Superior temporal gyrus (tissue), 1 donor: Measurements from ENCODE around the gene GASK1A.
"Not testable (repeated sequence)": the region's sequence is repeated elsewhere in the genome, so short reads cannot be mapped to it uniquely, and the experiment has no call there.

Source experiments
- DNase-seq: peaks from one replicate; pipeline ENCODE4 v3.0.0-alpha.2; 2016; ENCODE audit errors: extremely low spot score

The GASK1A gene

DNA sequence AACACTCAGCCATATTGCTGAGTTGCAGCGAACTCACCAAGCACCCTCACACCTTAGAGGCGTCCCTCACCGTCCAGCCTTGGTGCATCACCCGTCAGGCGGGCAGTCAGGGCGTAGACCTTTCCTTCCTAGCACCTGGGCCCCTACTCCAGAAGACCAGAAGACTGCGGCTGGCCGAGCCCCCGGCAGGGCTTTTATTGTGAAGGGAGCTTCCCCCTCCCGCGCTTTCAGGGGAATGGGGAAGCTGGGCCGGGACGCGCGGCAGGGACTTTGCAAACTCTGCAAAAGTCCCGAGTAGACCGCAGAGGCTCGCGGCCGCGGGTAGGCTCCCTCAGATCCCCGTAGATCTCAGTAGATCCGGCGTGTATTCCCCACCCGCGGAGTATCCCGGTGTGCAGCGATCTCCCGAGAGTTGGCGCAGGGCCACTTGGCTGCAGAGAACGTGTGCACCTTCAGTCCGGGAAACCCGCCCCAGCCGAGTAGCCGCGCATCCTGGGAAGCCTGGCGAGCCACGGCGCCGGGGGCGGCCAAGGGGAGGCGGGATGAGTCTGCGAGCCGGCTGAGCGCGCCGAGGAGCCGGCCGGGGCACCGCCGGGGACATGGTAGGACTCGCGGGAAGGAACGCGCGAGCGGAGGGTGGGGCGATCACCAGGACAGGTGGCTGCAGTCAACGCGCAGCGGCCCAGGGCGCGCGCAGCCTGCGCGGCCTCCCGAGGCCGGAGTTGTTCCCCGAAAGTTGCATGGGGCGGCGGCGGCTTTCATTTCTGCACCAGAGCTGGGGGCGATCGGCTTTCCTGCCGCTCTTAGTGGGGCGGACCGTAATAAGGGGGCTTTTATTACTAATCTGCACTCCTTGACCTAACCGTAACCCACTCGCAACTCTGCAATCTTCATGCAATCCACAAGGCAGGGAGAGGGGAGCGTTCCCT is at the start of gene GASK1A:
Gene GASK1A, plus strand, starts transcription at position 268 of the 929 bp plus-strand sequence. Its CDS starts 332 bp downstream, at position 600.
- DNase-seq: no peak

DNA sequence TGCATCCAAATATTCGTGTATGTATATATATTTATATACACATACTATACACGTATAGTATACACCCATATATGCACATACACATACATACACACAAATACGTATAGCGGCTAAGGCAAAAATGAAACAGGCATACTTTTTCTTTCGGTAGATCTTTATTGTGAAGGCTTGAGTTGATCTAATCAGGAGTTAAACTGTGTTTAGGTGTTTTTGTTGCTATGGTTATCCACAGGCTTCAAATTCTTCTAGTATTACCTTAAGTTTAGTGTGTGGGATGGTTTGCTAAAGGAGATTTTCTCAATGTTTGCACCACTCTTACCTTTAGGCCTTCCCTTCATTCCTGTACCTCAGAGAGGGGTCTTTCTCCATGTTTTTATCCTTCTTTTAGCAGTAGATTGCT is 45.0 kb upstream of the GASK1A start:
- no peak for DNase-seq

DNA sequence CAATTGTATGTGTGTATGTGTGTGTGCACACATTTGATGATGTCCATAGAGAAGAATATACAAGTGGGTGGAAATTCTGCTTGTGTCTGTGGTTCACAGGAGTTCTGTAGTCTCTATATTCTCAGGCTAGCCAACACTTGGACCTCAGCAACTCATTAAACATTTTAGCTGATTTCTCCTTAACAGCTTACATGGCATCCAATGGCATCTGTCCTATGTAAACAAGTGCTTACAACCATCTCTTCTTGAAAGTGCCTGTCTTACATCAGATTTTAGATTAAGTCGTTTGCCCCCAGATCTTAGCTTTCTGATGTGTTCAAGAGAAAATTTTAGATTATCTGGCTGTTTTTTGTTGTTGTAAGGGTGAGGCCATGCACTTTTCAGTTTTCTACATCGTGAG is 44.2 kb upstream of the GASK1A start:
- no peak for DNase-seq

DNA sequence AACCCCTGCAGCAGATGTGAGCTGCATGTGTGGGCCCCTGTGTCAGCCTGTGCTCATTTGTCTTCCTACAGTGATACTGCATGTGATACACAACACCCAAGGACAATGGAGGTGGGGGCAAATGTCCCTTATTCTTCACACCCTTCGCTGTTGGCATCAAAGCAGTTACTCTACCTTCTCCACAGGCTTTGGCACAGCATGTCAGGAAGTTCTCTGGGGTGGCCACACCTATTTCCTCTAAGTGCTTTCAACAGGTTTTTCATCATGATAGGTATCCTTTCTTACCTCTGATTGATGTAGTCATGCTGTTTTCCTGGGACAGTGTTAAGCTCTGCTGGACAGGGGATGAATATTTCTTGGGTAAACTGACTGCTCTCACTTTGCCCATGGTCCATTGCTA is 43.6 kb upstream of the GASK1A start:
- DNase-seq: no peak

DNA sequence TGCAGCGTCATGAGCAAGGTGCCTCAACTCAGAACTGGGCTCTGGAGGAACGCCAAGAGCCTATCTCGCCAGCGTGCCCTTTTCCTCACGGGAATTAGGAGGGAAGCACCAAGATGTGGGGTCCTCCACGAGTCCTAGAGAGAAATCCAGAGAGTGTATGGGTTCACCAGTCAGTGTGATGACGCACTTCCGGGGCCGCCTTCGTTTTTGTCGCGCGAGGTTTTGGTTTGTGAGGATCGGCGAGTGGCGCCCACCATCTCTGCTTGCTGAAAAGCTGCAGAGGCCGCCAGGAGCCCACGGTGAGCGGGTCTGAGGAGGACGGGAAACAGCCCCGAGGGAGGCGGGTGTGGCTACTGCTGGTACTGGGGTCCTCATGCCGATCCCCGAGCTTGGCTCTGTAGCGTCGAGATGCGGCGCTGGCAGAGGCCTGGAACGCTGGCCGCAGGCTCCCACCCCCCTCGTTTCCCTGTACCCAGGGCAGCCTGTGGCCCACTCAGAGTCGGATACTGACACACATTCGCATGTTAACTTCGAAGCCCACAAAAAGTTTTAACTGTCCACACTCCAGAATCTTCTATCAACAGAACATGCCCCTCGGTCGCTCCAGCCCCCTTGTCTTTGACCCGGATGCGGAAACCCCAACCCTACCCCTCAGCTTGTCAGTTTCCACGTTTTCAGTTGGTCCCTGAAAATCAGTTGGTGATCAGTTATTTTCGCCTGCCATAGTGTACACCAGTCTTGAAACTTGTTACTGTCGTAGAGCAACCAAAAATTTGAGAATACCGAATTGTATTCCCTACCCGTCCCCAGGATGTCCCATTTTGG is 42.7 kb upstream of the GASK1A start:
- peak; percentile 42 for DNase-seq

DNA sequence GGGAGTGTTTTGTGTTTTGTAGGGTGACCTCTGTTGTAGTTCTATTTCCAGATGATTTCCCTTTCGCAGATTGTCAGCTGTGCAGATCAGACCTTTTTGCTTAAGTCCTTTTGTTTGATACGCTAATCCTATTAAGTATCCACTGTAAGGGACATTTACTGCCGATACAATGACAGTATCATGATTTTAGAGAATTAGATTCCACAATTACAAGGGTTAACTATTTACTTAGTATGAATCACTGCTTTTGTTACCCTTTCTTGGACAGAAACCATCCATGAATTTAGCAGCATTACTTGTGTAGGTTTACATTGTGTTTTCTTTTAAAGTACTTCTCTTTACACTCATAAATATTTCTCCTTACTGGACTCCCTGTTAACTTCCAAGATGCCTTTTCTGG is 41.8 kb upstream of the GASK1A start:
- no peak for DNase-seq

DNA sequence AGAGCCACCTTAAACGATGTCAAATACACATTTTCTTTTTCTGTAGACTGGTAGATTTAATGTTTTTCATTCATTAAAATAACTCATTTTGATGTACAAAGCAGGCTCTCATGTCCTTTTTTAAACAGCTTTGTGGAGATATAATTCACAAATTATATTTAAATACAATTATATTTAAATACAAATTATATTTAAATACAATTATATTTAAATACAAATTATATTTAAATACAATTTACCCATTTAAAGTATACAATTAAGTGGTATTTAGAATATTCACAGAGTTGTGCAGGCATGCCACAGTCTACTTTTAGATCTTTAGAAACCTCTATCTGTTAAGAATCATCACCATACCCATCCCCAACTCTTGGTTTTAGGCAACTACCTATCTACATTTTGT is 36.4 kb upstream of the GASK1A start:
- no peak for DNase-seq

DNA sequence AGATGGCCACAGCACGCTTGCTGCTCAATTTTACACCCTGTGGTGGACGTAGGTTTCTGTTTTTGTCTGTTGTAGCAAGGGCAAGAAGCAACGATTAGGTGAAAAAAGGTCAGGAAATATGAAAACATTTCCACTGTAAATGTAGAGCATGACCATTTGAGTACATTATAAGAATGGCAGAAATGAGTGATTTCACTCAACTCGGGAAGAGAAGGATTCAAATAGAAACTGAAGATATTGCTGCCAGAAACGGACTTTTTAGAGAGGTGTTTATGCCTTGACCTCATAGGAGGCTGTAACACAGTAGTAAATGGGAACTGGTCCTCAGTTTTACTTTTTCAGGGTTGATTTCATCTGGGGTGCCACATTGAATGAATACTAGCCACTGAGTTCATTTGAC is 33.1 kb upstream of the GASK1A start:
- no peak for DNase-seq

DNA sequence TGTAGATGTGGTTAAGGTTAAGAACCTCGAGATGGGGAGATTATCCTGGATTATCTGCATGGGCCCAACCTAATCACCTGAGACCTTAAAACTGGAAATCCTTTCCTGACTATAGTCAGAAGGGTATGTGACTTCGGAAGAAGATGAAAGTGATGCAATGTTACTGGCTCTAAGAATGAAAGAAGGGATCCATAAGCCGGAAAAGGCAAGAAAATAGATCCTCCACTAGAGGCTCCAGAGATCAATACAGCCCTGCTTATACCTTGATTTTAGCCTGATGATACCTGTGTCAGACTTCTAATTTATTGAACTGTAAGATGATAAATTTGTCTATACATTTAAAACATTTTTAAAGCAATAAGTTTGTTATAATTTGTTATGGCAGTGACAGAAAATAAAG is 21.5 kb upstream of the GASK1A start:
- DNase-seq: no peak

DNA sequence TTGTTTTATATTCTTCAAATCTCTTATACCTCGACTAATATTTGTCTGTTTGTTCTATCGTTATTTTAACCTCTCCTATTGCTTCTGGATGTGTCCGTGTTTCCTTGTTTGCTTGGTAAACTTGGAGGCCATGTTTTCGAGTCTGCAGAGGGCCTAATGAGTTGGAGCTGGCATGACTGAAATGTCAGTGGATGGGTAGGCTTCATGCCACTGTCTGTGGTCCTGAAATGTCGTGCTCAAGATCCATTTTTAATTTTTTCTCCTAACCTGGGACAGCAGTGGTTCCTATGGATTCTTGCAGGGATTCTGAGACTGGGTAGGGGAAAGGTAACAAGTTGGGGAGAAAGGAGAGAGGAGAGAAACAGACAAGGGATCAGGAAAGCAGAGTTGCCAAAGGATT is 18.8 kb upstream of the GASK1A start:
- no peak for DNase-seq

DNA sequence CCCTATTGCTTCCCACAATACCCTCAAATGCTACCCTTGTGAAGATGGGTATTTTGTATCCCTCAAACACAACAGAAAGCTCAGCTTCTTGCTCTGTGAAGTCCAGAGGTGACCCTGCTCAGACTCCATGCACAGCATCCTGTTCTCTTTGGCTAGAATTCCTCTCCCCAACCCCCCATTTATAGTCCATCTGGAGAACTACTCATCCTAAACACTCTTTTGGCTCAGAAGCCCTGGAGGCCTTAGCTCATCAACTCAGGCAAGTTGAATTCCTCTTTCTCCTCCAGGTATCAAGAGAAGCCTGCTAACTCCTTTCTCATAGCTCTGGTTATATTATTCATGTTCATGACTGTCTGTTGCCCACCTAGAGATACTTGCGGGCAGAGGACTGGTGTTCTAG is 18.3 kb upstream of the GASK1A start:
- DNase-seq: no peak

DNA sequence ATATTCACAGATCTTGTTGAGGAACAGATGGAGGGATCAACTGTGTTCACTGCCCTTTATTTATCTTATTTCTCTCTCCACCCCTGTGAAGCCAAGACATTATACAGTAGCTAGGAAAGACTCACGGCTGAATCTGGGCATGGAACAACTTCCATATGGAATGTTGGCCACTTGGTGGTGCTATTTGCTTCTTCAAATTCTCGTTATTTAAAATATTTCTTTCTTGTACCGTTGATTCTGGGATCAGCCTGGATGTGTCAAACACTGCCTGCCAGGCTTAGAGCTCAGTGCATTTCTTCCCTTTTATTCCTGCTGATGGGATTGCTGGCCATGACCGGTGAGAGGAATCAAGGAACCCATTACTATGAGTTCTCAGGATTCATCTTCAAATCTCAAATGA is 17.5 kb upstream of the GASK1A start:
- DNase-seq: peak; percentile 92

DNA sequence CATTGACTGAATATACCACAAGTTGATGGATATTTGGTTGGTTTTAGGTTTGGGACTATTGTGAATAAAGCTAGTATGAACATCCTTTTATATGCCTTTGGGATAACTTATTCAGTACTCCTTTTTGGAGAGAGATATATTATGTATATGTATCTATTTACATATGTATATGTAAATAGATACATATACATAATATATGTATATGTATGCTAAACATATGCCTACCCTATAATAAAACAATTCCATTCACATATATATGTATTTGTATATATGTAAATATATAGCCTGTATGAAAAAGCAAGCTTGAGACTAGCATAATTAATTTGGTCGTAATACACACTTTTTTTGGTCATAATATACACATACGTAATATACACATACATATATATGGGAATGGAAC is 15.8 kb upstream of the GASK1A start:
- no peak for DNase-seq

DNA sequence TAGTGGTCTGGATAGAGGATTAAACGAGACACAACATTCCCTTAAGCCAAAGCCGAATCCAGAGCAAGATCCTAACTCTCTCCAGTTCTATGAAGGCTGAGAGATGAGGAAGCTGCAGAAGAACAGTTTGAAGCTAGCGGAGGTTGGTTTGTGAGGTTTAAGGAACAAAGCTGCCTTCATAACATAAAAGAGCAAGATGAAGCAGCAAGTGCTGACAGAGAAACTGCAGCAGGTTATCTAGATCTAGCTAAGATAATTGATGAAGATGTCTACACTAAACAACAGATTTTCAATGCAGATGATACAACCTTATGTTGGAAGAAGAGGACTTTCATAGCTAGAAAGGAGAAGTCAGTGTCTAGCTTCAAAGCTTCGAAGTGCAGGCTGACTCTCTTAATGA is 14.8 kb upstream of the GASK1A start:
- no peak for DNase-seq

DNA sequence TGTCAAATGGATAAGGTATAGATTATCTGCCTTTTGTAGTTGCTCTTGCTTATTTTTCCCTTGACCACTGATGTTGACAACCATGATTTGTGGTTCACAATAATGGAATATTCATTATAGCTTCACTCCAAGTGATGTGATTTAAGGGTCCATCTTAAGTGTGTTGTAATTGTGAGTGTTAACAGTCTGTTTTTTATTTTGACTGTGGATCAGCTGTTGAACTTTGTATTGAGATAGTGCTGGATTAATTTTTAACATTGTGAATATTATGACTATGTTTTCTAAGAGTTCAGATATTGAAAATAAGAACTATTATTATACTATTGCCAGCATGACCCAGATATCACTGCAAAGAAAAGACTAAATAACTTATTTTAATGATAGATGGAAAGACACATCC is 8.6 kb upstream of the GASK1A start:
- DNase-seq: no peak

DNA sequence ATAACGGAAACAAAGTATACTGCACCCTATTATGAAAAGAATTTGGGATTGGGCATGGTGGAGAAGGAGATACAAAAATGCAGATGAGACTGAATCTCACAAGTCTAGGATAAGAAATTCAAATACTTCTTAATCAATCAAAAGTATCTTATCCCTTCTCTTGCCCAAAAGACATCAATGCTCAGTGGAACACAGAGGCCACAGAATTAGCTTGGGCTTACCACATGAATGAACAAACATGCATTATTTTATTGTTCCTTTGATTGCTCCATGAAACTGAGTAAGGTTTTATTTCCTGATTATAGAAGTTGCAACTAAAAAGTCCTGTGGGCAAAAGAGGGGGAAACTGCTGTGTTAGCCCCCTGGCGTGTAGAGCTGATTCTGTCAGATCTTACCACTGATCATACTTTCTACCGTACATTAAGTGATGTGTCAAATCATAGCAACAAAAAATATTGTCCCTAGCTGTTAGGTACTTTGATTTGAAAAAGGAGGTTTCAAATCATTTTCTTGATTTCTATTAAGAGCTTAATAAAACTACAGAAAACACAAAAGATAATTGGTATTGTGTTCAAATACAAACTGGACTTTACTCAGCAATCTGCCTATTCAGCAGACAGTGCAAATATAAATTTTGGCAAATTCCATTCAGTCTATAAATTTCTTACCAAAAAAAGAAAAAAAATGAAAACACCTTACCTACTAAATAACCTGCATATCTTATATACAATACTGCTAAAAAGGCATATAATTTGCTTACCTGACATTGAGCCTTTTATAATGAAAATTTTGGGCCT is 7.9 kb upstream of the GASK1A start:
- no peak for DNase-seq

DNA sequence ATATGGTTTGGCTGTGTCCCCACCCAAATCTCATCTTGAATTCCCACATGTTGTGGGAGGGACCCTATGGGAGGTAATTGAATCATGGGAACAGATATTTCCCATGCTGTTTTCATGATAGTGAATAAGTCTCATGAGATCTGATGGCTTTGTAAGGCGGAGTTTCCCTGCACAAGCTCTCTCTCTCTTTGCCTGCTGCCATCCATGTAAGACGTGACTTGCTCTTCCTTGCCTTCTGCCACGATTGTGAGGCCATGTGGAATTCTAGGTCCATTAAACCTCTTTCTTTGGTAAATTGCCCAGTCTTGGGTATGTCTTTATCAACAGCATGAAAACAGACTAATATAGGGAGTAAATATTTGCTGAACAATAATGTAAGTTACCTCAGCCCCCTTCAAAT is 4.2 kb upstream of the GASK1A start:
- not testable (repeated sequence) for DNase-seq

DNA sequence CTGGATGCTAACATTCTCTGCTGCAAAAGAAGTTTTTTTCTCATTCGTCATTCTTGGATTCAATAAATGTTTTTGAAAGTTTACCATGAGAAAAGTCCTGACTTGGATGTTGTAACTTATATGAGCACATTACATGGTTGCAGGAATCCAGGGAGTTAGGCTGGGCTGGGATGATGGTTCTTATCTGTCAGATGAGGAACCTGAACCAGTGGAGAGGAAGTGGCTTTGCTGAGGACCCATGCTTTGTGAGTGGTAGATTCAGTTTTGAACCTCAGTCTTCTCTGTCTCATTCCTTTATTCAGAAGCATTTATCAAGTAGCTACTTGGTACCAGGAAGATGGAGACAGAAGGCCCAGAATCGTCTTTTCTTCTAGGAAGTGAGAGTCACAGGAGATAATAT is 3.7 kb upstream of the GASK1A start:
- DNase-seq: no peak

DNA sequence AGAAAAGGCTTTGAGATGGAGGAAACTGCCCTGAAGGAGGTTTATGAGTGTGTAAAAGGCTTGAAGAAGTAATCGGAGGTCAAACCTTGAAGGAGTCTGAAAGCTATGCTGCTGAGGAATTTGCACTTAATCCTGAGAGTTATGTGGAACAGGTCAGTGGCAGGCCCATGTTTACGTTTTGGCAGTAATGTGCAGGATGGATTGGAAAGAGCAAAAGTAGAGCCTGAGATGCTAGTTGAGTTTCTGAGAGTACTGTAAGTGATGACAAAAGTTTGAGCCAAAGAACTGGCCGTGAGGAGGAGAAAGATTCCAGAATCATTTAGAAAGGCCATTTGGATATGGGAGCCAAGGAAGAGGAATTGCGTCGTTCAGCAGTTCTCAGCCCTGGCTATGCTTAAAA is 3.2 kb upstream of the GASK1A start:
- no peak for DNase-seq

DNA sequence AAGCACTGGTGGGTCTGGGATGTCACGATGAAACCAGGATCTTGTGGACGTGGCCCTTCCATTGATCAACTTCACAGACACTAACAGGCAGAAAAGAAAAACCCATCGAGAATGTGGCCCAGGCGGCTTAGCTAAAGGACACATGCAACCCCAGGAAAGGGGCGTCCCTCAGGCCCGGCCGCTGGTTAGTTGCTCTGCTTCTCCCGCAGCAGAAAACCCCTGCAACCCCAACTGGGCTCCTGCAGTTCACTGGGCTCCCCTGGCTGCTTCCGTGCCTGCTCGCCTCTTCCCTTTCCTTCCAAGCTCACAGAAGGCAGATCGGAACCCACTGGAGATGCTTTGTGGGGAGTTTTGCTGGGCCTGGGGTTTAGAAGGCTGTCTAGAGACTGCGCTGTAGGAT is 1.1 kb downstream of the GASK1A start:
- DNase-seq: no peak

DNA sequence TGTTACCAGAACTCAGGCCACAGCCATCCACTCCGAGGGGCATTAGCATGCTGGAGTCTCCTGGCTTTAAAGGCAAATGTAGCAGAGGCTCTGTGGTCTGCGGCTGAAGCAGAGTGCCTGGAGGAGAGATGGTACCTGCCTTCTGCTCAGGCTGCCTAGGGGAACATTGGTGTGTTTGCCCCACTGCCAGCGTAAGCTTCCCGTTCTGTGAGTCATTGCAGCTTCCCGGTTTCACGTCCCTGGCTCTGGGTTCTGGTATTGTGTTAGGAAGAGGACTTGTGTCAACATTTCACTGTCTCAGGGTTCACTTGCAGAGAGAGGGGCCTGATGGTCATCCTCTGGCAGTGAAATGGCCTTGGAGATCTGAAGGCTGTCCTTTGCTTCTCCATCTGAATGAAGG is 1.8 kb downstream of the GASK1A start:
- DNase-seq: no peak
